Activated gamma-delta T cell (primary cell): ENCODE results near the gene RNF135.
"Not testable (repeated sequence)": the region's sequence is repeated elsewhere in the genome, so short reads cannot be mapped to it uniquely, and the experiment has no call there.

ENCODE experiments used
- DNase-seq: peaks from one replicate; lab custom pipeline; 2025; lab: John Stamatoyannopoulos, UW

The RNF135 gene

DNA sequence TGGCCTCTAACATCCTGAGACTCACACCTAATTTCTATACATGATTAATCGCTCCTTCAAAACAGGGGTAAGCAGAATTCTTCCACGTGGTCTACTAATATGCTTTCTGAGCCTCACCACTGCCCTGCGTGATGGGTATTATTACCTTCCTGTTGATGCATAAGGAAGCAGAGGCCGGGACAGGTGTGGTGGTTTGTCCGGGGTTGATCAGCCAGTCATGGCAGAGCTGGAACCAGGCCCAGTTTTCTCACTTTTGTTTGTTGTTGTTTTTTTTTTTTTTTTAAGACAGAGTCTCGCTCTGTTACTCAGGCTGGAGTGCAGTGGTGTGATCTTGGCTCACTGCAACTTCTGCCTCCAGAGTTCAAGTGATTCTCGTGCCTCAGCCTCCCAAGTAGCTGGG lies 31.2 kb downstream of the RNF135 start:
- no peak for DNase-seq

DNA sequence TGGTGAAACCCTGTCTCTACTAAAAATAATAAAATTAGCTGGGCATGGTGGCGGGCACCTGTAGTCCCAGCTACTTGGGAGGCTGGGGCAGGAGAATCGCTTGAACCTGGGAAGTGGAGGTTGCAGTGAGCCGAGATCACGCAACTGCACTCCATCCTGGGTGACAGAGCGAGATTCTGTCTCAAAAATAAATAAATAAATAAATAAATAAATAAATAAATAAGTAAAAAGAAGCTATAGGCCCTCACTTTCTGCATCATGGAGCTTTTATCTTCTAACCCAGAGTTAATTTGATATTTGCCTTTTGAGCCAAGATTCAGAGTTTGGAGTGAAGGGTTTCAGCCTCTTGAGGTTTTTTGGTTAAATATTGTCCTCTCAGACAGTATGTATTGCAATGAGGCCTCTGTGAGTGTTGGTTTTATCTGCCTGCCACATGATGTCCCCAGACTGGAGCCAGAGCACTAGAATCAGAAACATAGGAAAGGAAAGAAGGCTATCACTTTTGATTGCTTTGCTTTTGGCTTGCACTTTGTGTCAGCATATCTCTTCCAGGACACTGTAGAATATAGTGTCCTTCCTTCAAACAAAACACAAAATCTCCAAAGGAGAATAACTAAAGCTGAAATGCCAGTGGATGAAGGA lies 32.5 kb downstream of the RNF135 start:
- DNase-seq, result no peak

GRCh38 chr17:31004160-31004559 lies 33.3 kb downstream of the RNF135 start:
- DNase-seq, result no peak

GRCh38 chr17:31007695-31008373 lies 37.0 kb downstream of the RNF135 start:
- DNase-seq, result no peak

DNA sequence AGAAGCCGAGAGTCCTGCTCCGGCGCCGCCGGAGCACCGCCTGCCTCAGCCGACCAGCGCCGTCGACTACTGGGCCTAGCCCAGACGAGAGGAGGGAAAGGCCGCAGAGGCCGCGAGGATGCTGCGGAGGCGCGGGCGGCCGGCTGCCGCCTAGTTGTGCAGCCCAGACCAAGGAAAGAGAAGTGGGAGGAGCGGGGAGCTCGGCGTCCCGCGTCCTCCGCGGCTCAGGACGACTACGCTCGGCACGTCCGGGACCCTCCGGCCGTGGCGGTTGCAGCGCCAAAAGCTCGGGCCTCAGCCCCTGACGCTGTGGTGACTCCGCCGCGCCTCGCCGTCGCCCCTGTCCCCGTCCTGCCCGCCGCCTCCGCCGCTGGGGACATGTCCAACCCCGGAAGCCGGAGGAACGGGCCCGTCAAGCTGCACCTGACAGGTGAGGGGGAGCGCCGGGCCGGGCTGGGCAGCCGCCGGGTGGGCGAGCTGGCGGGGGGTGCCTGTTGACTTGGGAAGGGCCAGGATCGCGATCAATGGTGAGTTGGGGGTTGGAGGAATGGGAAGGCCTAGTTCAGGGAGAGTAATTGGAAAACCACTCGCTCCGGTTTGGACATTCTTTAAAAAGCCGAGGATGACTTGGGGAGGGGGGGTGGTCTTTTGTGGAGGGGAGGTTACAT lies 37.7 kb downstream of the RNF135 start:
- peak; percentile 36 for DNase-seq

- DNase-seq, result not testable (repeated sequence)
Observed at GRCh38 chr17:31009042-31009702, 38.3 kb downstream of the RNF135 start.

DNA sequence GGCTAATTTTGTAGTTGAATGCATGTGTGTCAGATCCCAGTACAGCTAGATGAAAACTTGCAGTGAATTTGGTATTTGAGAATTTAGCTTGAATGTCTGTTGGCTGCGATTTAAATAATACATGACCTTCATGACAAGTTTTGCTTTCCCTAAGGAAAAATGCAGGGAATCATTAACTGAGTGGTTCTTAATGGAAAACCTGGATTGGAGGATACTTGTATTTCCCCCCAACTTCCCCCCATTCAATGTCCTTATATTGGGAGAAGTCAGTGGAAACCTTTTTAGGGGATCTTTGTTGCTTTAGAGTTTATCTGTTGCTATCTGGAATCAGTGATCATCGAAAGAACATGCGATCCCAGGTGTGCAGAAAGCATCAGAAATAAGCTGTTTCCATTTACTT lies 39.2 kb downstream of the RNF135 start:
- not testable (repeated sequence) for DNase-seq

DNA sequence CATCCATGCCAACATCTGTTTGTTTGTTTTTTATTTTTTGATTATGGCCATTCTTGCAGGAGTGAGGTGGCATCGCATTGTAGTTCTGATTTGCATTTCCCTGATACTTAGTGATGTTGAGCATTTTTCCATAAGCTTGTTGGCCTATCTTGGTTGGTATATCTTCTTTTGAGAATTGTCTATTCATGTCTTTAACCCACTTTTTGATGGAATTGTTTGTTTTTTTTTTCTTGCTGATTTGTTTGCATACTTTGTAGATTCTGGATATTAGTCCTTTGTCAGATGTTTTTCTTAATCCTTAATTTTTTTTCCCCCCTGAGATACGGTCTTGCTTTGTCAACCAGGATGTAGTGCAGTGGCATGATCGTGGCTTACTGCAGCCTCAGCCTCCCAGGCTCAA lies 43.0 kb downstream of the RNF135 start:
- no peak for DNase-seq

DNA sequence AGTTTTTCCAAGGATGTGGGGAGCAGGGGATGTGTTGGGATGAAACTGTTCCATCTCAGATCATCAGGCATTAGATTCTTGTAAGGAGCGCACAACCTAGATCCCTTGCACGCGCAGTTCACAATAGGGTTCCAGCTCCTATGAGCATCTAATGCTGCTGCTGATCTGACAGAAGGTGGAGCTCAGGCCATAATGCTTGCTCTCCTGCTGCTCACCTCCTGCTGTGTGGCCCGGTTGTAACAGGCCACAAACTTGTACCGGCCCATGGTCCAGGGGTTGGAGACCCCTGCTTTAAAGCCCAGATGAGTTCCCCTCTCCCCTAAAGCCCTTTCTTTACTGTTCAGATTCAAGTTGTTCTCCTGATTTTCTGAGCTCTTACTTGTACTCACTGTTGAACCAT lies 44.8 kb downstream of the RNF135 start:
- no peak for DNase-seq

GRCh38 chr17:31019004-31019403 lies 48.2 kb downstream of the RNF135 start:
- no peak for DNase-seq

DNA sequence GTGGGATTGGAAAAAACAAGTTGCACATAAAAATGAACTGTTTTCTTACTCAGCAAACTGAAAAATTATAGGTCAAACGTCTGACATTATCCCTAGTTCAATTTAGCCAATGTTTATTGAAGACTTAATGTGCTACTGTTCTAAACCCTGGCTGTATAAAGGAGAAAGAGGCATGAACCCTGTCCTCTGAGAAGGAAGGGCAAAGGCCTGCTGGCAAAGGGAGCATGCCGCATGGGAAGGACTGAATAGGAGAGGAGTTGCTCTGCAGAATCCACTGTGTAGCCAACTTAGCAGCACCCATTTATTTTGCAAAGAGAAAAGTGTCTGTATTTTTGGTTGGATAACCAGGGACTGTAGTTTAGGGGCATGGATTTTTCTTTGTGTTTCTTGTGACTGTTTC lies 52.3 kb downstream of the RNF135 start:
- DNase-seq, result not testable (repeated sequence)

GRCh38 chr17:31031841-31032240 lies 61.0 kb downstream of the RNF135 start:
- DNase-seq, result no peak

- not testable (repeated sequence) for DNase-seq
Observed at GRCh38 chr17:31035611-31036010, 64.8 kb downstream of the RNF135 start.

DNA sequence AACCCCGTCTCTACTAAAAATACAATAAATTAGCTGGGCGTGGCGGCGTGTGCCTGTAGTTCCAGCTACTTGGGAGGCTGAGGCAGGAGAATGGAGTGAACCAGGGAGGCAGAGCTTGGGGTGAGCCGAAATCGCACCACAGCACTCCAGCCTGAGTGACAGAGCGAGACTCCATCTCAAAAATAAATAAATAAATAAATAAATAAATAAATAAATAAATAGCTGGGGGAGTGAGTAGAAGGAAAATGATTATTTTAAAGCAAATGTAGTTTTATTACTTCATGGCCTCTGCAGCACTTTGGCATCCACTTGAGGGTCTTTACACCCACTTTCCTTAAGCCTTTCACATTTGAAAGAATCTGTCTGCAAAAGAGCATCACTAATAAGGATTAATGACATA lies 70.0 kb downstream of the RNF135 start:
- DNase-seq, result not testable (repeated sequence)

- not testable (repeated sequence) for DNase-seq
Observed at GRCh38 chr17:31042378-31042777, 71.5 kb downstream of the RNF135 start.

GRCh38 chr17:31046856-31047425 lies 76.1 kb downstream of the RNF135 start:
- not testable (repeated sequence) for DNase-seq

- DNase-seq, result no peak
Observed at GRCh38 chr17:31048142-31048541, 77.3 kb downstream of the RNF135 start.

GRCh38 chr17:31048780-31049179 lies 77.9 kb downstream of the RNF135 start:
- DNase-seq, result no peak
